Measurements from ENCODE around the gene CELA2A.
A peak's percentile ranks its signal among the peaks of the same experiment; 100 is the strongest.

CELA2A gene

GRCh38 chr1:15456313-15456954 lies at the start of gene CELA2A:
CELA2A (plus strand) TSS chr1:15456732; CDS start chr1:15456754, 22 bp downstream.
- no peak for DNase-seq (ENCODE audit: low read depth, low spot score)

- DNase-seq (ENCODE audit: low read depth, low spot score): no peak
Observed at GRCh38 chr1:15407580-15407979, 49.0 kb upstream of the CELA2A start.

DNA sequence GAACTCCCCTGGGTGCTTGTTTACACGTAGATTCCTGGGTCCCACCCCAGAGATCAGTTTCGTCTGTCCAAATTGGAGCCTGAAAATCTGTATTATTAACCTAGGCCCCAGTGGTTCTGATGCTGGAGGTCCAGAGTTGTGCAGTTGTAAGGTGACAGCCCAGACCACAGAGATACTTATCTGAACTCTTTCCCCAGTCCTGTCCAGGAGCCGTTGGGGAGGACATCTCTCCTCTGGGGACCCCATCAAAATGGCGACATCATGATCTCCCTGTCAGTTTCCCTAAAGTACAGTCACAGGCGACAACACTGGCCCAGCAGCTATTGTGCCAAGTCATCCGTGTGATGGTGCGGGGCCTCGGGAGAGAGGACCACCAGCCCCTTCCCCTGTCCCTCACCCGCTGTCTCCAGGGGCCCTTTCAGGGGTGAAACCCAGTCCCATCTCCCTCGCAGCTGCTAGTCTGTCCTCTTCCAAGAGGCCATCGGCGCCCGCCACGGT lies 47.6 kb upstream of the CELA2A start:
- no peak for DNase-seq (ENCODE audit: low read depth, low spot score)

GRCh38 chr1:15409388-15410222 lies 46.9 kb upstream of the CELA2A start, which contains the start of gene EFHD2:
EFHD2 (plus strand) TSS chr1:15409888; CDS start chr1:15409972, 84 bp downstream.
- DNase-seq (ENCODE audit: low read depth, low spot score): peak; percentile 39

GRCh38 chr1:15410223-15410883 lies 46.2 kb upstream of the CELA2A start:
- DNase-seq (ENCODE audit: low read depth, low spot score): no peak

DNA sequence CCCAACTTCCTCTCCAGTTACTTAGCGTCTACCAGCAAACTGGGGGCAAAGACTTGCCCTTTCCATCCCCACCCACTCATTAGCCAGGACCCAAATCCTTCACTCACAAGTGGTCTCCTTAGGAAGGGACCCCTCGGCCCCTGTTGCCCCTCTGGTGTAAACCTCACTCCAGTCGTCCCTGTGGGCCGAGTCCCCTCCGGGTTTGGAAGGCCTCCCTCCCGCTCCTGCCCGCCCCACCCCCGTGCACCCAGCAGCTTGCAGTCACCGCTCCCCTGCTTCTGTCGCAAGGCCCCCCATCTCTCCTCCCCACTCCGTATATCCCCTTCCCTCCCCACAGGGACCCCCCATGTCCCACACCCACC lies 45.7 kb upstream of the CELA2A start:
- DNase-seq (ENCODE audit: low read depth, low spot score): no peak

GRCh38 chr1:15411593-15412137 lies 44.9 kb upstream of the CELA2A start:
- no peak for DNase-seq (ENCODE audit: low read depth, low spot score)

DNA sequence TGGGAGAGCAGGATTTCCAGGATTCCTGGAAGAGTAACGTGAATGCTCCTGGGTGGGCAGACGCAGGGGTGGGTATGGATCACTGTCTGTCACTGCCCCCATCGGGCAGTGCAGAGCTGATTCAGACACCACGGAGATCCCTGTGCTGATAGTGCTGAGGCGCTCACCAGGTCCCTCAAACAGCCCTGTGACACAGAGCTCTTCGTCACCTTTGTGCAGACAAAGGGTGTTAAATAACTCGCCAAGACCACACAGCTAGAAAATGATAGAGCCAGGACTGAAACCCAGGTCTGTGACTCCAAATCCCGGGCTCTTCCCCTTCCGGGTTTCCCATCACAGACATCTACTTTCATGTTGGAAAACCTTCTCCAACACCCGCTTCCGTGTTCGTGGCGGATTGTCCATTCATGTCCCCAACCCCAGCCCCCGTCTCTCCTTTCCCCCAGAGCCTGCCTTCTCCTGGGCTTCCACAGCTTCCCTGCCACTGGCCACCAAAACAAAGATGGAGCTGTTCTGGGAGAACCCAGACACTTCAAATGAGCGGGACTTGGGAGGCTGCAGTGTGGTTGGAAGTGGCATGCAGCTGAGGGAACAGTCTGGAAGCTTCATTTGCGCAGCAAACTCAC lies 44.2 kb upstream of the CELA2A start:
- no peak for DNase-seq (ENCODE audit: low read depth, low spot score)

- no peak for DNase-seq (ENCODE audit: low read depth, low spot score)
Observed at GRCh38 chr1:15412843-15413242, 43.7 kb upstream of the CELA2A start.

GRCh38 chr1:15413563-15414444 lies 42.7 kb upstream of the CELA2A start:
- no peak for DNase-seq (ENCODE audit: low read depth, low spot score)

DNA sequence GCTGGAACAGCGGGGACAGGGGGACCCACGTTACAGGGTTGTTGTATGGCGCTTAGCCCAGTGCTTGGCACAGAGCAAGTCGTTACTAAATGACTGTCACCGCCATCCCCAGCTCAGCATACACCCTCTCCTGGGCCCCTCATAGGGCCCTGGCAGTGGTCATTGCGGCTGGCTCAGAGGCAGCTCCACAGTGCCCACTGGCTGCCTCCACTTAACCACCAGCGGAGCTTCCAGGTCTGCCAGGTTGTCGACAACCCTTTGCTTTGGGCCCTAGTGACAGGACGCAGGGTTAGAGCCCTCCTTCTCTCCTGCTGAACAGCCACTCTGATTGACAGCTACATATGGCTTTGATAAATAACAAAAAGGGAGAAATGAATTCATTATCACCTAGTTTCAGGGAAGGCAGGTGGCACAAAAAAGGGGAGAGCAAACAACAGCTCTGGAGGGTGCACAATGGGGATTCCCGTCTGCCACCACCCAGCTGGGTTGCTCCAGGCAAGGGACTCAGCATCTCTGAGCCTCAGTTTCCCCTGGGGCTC lies 42.0 kb upstream of the CELA2A start:
- no peak for DNase-seq (ENCODE audit: low read depth, low spot score)

GRCh38 chr1:15417059-15417934 lies 39.2 kb upstream of the CELA2A start:
- DNase-seq (ENCODE audit: low read depth, low spot score): no peak

GRCh38 chr1:15418806-15419515 lies 37.6 kb upstream of the CELA2A start:
- DNase-seq (ENCODE audit: low read depth, low spot score): no peak

DNA sequence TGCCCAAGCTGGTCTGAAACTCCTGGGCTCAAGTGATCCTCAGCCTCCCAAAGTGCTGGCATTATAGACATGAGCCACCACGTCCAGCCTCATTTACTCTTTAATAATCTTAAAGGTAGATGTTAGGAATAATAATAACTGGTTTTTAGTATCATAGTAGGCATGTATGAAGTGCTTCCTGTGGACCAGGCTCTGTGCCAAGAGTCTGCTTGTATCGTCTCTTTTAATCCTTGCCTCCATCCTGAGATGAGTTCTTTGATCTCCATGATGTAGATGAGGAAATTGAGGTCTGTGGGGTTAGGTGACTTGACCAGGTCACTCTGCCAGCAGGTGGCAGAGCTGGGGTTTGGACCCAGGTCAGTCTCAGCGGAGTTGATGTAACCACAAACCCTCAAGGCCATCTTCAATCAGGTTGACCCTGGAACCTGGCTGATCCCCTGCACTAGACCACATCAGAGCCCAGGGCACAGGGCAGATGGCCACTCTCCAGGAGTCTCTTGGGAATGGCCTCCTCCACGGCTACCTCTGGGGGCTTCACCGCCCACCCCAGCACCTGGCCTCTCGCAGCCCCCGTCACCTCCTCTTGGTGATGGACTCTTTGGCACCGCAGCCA lies 35.6 kb upstream of the CELA2A start:
- DNase-seq (ENCODE audit: low read depth, low spot score): no peak

- DNase-seq (ENCODE audit: low read depth, low spot score): no peak
Observed at GRCh38 chr1:15422871-15423270, 33.7 kb upstream of the CELA2A start.

DNA sequence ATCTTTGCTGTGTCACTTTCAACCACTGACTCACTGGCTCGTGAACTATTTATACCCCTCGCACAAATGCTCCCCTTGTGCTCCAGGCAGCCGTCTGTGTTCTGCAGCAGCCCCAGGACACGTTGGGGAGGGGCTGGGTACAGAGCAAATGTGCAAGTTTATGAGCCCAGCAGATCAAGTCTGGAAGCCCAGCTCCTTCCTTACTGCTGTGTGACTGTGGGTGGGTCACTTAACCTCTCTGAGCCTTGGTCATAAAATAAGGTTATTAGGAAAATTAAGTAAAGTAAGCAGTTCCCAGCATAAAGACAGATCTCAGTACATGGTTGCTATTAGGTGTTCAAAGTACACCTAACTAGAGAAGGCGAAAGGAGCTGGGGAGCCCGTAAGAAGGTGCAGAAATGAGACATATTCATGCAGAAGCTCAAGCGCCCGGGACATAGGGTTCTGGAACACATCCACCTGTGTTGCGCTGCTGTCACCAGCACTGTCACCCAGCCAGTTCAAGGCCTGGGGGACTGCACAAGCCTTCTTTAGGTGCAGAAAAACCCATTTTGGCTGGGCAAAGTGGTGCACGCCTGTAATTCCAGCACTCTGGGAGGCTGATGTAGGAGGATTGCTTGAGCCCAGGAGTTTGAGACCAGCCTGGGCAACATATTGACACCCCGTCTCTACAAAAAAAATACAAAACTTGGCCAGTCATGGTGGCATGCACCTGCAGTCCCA lies 33.0 kb upstream of the CELA2A start:
- DNase-seq (ENCODE audit: low read depth, low spot score): no peak

DNA sequence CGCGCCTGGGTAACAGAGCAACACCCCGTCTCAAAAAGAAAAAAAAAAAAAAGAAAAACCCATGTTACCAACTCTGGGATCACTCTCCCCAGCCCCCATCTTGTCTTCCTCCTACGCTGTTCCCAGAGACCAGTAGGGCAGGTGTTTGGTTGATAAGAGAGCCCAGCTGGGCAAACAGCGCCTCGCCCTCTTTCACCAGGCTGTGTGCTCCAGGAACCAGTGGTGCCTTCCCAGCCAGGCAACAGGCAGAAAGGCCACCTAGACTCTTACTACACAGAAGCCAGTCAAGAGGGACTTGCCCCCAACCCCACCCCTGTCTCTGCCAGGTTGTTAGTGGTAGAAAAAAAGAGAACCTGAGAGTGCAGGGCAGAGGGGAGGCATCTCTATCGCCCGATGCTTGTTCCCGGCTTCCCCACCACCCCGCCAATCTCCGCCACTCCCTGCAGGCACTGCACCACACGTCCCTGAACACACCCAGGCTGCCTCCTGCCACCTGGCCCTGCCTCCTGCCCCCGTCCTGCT lies 32.3 kb upstream of the CELA2A start:
- DNase-seq (ENCODE audit: low read depth, low spot score): no peak
